Stimulated activated CD4-positive, alpha-beta T cell treated with anti-CD3 and anti-CD28 coated beads, Interleukin-1b, Interleukin-23, amount 100 ng/mL, for 1 hour (primary cell): ENCODE data around the gene DGKI.

Source experiments
- DNase-seq, 2 donors: peaks; one replicate each; pipeline ENCODE4 v3.0.0-alpha.2; 2020; ENCODE audit warnings: low read depth in 2 of 2

The DGKI gene

DNA sequence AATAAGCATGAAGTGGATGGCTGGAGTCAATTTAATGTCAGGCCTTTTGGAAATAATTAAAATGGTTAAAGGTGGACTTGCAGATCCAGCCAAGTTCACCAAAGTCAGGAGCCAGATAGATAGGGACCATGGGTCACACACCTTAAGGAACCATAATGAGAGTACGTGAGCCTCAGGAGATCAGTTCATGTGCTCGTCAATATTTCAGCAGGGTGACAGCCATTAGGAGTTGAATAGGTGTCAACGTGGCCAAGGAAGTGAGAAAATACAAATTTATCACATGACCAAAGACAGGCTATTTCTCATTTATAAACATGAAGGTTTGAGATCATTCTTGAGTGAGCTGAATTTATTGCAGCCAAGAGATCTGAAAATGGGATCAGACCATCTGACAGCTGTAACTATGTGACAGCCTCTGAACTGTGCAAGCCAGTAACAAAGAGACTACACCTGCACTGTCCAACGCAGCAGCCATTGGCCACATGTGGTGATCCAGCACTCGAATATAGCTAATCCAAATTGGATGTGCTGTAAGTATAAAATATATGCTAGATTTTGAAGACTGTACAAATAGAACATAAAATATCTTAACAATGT, 253.6 kb downstream of the DGKI start:
- no peak for DNase-seq

DNA sequence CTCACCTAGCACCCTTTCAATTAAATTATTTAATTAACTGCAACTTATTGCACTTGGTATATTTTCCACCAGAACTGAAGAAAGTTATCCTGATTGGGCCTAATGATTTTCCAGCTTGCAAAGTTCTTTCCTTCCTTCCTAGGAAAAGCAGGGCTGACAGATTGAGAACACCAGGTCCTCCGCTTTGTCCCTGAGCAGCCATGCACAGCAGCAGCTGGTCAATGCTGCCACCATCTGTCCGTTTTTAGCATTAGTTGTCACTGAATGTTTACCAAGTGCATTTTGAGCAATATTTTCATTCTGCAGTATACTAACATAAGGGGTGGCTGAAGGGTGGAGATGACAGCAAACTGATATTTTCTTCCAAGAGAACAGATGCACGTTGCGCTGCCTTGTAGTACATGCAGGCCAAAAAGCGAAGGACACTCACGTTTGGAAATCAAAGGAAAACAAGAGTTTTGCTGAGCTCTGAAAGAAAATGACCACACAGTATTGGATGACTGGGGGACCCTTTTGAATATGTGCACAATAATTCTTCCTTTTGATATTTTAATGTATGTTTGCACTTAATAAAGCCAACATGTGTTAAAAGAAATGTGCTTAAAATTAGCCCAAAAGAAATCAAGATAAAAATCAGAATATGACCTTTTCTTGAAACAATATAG, 254.4 kb downstream of the DGKI start:
- no peak for DNase-seq

DNA sequence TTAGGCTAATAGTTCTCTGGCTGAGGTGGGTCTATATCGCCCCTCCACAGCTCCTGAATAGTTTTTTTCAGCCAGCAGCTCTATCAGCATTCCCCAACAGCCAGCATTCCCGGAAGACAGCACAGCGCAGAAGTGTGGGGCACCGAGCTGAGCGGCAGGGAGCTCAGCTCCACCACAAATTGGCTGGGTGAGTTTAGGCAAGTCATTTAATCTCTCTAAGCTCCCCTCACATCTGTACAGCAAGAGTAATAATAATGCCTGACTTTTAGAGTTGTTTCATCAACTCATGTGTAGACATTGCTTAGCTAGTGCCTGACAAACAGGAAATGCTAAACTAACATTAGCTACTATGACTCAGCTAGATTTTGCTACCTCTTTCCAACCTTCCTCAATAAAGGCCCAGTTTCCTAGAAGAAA, 255.3 kb downstream of the DGKI start:
- no peak for DNase-seq

DNA sequence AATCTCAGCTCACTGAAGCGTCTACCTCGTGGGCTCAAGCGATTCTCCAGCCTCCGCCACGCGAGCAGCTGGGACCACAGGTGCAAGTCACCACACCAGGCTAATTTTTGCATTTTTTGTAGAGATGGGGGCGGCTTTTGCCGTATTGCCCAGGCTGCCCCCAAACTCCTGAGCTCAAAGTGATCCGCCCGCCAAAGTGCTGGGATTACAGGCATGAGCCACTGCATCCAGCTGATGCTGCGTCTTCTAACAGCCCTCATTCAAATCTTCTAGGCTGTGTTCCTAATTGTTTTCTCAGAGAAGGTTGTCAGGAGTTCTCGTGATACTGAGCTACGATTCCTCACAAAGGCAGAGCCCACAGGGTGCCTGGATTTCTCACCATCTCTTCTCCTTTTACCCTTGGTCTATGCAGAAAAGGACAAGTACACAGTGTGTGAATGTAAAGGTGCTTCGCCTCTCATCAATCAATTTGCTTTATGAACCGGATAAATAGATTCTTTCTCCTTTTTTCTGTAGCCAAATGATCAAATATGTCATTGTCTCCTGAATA, 255.9 kb downstream of the DGKI start:
- DNase-seq: no peak

DNA sequence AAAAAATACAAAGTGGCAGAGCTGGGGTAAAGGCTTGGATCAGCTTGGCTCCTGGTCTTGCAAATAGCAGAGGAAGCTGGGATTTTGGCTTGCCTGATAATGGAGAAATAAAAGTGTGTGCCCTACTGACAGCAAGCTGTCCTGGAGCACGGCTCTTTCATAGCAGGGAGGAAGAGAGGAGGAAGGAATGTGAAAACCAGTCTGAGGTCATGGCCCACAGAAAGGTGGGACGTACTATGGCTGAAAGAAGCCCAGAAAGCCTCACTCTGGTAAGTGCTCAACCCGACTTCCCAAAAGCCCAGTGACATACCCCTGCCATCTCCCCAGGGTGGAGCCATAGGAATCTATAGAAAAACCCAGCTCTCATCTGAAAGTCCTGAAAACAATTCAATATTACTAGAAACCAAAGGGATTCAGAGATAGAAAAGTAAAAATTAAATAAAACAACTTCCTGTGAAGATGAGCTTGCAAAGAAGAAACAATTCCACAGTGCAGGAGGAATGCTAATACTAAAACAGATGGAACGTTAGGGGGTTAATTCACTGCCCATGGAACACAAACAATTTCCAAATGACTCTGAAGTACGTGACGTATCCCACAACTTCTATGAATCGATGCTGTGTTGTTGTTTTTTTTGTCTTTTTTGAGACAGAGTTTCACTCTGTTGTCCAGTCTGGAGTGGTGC, 256.6 kb downstream of the DGKI start:
- no peak for DNase-seq

DNA sequence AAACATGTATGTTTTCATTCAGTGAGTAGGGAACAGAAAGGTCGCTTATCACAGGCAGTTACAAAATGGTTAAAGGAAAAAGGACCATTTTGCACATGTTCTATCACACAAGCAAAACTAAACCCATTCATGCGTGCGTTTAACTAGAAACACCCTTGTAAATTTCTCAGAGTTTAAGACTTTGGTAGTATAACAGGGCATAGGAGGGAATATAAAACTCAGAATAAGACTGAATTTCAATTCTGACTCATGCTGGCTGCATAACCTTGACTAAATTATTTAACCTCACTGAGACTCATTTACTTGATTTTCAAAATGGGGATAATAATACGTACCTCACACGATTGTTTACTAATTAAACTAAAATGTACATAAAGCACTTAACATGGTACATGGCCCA, 259.4 kb downstream of the DGKI start:
- no peak for DNase-seq

DNA sequence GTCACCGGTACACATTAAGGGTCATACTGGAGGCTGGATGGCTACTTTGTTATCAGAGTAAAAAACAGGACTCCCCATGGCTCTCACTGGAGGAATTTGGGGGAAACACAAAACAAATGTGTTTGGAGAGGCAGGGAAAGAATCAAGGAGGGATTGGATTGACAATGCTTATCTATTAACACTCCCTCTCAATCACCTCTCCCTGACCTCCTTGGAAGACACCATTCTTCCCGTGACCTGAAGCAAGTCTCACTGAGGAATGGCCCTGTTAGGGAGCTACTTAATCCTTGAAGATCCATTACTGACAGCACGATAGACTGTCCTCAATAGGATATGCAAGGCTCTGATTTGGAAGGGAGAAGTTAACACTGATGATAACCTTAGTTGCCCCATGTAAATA, 261.2 kb downstream of the DGKI start:
- no peak for DNase-seq

DNA sequence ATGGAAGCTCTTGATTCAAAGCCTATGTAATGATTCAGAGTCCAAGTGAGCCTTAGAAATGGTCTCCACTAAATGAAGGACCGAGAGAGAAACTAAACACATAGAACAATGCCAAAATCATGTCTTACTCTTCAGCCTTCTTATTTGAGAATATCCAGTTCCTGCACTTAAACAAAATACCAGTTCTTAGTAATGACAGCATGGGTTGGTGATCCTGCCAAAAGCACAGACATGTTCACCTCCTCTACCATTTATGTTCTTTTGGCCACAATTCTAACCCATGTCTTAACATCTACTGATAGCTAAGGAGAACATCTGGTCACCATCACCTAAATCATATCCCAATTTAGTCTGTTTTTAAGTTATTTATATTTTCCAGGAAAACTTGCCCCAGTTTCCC, 263.6 kb downstream of the DGKI start:
- no peak for DNase-seq

DNA sequence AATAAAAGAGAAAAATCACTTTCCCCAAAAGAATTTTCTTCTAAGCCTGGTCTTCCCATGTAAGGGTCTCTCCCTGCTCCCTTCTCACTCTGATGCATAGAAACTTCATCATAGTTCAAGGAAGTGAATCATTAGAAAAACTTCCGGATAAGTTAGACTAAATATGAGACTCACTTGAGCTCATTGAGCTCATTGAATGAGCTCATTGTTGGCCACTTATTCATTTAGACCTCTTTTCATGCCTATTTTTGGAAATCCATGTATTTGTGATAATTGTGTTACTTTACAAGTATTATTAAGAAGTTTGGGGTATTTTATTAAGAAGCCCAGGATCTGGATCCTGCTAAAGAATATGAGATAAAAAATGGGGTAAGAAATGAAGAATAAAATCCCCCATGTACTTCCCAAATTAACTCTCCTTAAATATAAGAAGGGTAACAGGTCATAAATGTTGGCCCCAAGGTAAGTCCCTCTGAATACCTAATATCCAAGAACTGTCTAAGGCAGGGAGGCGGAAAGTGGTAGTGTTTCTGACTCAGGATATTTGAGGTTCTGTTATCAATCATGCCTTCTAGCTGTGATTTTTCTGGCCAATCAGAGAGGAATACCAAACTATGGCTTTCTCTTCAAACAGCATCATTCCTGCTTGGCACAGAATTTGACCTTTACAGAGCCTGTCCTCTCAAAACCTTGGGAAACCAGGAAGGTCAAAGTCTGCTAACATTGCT, 266.7 kb downstream of the DGKI start:
- no peak for DNase-seq

DNA sequence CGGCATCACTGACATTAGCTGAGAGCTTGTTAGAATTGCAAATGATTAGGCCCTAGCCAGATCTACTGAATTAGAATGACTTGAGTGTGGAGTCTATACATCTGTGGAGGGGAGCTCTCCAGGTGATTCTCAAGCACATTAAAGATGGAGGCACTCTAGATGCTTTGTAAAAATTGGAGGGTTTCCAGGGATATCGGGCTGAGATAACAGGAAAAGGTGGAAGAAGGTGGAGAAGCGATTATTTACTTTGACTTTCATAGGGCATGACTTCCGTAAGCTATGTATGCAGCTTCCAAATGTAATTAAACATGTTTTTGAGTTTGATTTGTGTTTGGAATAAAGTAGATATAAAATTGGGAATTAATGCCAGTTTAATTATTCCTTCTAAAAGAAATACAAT, 268.2 kb downstream of the DGKI start:
- no peak for DNase-seq

DNA sequence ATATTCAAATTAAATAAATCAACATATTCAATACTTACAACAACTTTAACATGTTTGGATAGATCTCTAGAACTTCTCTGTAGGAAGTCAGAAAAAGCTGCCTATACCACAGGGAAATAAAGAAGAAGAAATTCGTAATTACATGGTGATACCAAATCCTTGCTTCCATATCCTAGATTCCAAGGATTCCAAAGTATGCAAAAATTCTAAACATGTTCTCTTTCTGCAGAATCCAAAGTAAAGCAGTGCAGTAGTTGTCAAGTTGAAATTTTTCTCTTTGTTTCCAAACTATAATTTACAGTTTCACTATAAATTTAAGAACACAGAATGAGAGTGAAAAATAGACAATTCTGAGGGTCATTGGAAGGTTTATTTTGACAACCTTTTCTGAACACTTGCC, 269.6 kb downstream of the DGKI start:
- DNase-seq: no peak

DNA sequence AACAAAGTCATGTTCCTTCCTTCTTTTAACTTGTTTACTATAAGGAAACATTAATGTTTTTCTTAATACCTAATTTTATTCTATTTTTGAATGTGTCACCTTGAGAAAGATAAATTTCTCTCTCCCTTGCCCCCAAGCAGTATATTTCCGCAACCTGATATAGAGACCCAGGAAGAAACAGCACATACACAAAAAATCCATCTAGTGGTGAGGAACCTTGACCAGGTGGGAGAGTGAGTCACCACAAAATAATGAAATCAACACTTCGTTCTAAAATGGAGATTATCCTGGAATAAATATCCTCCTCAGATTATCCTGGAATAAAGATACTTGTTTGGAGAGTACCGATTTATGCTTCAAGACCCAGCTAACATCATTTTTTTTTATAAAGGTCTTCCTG, 270.3 kb downstream of the DGKI start:
- DNase-seq: no peak

DNA sequence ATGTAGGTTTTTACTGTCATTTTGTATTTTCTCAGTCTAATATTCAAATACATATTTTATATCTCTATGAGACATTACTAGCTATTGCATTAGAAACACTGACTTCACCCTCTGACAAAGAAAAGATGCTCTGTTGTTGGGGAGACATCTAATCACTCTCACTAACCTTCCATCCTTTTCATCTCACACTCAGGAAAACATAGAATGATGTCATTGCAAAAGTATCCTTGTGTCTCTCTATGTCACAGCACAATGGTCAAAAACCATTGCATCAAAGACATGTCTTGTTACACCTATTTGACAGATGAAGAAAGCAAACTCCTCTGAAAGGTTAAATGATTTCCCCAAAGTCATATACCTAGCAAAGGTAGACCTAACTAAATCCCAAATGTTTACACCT, 272.0 kb downstream of the DGKI start:
- no peak for DNase-seq

DNA sequence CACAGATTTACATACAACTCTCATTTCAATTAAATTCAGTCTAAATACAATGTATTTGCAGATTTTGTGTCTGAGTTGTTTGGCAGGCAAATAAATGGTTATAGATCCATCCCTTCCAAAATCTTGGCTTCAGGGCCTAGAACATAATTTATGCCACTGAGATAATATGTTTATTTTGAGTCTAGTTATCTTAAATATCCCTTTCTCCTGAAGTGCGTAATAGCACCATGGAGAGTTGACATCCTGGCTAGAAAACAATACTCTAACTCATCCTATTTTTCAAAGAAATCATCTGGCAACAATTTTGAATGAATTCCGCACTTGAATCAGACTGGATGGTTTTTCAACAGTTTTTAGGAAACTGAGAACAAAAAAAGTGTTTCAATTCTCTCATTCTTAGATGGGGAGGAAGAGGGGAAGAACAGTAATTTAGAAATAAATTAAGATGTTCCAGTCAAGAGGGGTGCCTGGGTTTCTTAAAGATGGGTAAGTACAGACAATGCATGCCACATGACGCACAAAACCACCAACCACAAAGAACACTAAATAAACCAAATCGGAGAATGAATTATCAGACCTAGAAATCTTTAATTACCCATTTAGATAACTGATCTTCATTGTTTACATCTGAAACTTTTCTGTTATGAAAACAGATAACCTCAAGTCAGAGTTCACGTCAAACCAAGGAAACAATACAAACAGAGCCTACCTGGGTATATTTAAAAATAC, 274.6 kb downstream of the DGKI start:
- DNase-seq: no peak

DNA sequence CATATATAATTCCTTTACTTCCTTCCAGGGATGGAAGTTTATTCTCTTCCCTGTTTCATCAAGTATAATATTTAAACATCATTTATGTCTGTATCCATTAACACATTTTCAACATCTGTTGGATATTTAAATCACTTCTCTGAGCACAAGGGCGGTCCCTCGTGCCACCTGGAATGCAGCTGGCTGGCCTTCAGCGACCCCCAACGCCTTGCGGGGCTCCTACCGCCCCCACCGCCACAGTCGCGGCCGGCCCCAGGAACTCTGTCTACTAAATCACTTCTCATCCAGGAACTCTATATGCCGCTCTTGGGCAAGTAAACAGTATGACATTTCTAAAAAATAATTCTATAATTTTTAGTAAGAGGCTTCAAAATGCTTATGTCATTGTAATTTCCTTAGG, 282.1 kb downstream of the DGKI start:
- no peak for DNase-seq

DNA sequence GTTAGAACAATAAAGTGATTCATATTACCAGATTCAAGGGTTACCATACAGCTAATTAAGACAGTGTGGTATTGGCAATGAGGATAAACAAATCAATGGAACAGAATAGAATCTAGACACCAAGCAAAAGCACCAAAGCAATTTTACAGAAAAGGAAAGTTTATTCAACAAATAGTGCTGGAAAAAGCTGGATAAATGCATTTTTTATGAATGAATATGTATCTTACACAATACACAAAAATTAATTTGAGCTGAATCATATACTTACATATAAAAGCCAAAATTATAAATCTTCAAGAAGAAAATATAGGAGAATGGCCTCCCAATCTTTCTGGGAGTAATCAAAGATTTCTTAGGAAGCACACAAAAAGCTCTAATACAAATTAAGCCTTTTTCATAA, 282.8 kb downstream of the DGKI start:
- DNase-seq: no peak

DNA sequence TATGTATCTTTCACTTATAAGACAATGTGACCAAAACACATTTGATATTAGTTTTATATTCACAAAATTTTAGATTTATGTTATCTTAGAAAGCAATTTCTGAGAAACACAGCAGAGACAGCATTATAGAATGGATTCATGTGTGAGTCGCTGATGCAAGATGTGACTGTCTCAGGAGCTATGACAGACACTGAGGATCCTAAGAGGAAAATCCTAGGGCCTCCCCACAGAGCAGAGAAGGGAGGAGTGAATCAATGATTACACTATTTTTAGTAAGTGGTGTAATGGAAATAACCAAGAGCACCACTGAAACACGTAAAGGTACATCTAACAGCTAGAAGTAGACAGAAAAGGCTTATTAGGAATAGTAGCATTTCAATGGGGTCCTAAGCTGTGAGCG, 299.3 kb downstream of the DGKI start:
- DNase-seq: no peak

DNA sequence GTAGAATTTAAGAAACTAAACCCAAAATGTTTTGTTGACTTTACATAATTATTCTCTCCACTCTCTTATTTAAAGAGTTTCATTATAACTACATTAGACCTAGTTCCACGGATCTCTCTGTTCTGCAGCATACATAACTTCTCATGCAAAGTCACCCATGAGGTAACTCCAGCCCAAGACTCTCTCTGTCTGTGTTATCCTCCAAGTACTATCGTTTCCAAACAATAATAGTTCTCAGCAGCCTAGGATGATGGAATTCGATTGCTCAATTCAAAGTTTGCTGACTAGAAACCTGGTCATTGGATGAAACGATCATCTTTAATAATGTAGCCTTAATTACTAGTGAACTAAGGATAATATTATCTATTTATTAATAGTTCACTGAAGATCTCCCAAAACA, 300.1 kb downstream of the DGKI start:
- DNase-seq: no peak

DNA sequence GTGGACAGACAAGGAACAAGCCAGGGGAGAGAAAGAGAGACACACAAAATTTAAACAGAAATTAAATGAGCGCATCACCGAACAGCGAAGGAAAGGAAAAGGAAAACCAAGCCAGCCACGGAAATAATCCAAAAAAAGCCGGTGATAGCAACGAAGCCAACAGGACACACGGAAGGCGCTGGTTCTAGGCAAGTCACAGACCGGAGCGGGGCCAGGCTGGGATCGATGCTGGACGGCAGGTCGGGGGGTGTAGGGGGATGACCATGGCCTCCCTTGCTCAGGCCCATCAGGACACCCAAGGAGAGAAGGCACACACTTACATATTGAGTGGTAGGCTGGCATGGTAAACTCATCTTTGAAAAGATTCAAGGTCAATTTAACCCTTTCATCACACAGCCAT, 300.8 kb downstream of the DGKI start:
- no peak for DNase-seq

DNA sequence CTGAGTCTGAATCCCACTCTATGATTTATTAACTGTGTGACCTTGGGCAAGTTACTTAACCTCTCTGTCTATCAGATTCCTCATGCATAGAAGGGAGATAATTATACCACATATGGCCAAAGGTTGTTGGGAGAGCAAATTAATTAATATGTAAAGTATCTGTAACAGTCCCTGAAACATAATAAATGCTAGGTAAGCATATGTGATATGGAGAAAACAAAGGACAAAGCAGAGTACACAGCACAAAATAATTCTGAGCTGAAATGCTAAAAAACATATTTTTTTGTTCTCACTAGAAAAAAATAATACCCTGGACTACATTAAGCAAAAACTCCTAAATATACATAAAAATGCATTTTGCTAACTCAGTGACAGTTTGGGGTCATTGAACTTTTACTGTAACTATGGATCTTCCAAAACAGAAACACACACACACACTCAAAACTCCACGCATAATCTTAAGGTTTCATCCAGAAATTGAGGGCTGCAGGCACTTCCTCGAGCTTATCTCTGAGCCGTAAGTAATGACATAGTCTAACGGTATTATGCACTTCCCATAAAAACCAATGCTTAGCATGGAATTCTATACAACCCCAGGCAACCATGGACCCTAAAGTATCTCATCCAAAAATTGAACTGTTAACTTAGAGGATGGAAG, 301.6 kb downstream of the DGKI start:
- no peak for DNase-seq

DNA sequence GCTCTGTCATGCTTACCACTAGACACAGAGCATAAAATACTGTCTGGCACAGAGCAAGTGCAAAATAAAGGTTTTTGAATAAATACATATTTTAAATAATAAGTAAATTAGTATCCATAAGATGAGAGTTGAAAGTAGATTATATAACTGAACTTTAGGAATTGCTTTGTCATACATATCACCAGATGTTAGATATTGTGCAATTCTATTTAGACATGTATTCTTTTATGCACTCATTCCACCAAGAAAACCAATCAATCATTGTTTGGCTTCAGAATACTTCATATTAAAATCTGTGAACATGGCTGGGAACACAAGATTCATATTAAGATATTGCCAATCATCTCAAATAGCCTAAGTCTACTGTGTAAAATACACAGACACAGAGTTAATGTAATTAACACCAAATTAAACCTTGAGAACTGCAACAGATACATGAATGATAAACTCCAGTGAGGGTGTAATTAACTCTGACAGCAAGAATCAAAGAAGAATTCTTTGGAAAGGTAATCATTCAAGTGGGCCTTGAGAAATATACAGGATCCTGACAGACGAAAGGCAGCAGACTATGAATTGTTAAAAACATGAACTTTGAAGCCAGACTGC, 302.2 kb downstream of the DGKI start:
- DNase-seq: no peak
